Upper lobe of left lung (tissue), 4 donors: Measurements from ENCODE around the gene DYSF.

Experiments
- CTCF ChIP-seq, 6 experiments: fragments of 450-650 bp in 4 of 6; fragments of 200-600 bp in 2 of 6; sonication (generic) in 2 of 6; IDR thresholded peaks; one replicate each; pipeline ENCODE4 v1.5.1; 2016 to 2019; ENCODE audit warnings: antibody characterized with exemption in 6 of 6
- EP300 ChIP-seq, 4 donors: sonication (generic); formaldehyde crosslinking; IDR thresholded peaks; one replicate each; pipeline ENCODE4 v1.5.1; 2017; ENCODE audit warnings: antibody characterized with exemption in 4 of 4, control low read depth in 2 of 4
- POLR2A ChIP-seq, 4 donors: fragments of 450-650 bp; IDR thresholded peaks; one replicate each; pipeline ENCODE4 v1.5.1; 2016 to 2017; ENCODE audit warnings: antibody characterized with exemption in 4 of 4, mild to moderate bottlenecking in 2 of 4
- POLR2AphosphoS5 ChIP-seq, 2 donors: sonication (generic); formaldehyde crosslinking; IDR thresholded peaks; one replicate each; pipeline ENCODE4 v1.5.1; 2017; ENCODE audit warnings: antibody characterized with exemption in 2 of 2

GRCh38 chr2:71618327-71619113, 165.2 kb downstream of the DYSF start:
- TF ChIP-seq POLR2AphosphoS5 (IDR thresholded peaks at IDR 0.05) (no peak), CTCF (IDR thresholded peaks at IDR 0.05) (no peak), POLR2A (IDR thresholded peaks at IDR 0.05) (no peak), EP300 (IDR thresholded peaks at IDR 0.05) (no peak)
